AG04449 (cell line): Measurements from ENCODE around the gene MPP7.
"Not testable (repeated sequence)": the region's sequence is repeated elsewhere in the genome, so short reads cannot be mapped to it uniquely, and the experiment has no call there.

Experiments
- CTCF ChIA-PET: fragments of 350-600 bp; formaldehyde crosslinking; extraction: SDS; loops from one replicate; lab custom pipeline; 2021; ENCODE audit warnings: antibody characterized with exemption; lab: Yijun Ruan, JAX
- POLR2A ChIA-PET: fragments of 400-600, 350-600 bp; formaldehyde crosslinking; extraction: SDS; loops from one replicate; lab custom pipeline; 2020; ENCODE audit warnings: antibody characterized with exemption, inconsistent platforms; lab: Yijun Ruan, JAX
- DNase-seq: peaks from one replicate; pipeline ENCODE4 v3.0.0-alpha.2; 2010; ENCODE audit warnings: low read depth, low spot score
- H3K4me3 ChIP-seq: 2 replicates; pipeline ENCODE4 v1.5.1; 2011; ENCODE audit warnings: low read depth, mild to moderate bottlenecking, control low read depth, low read length
- CTCF ChIP-seq: IDR thresholded peaks from one replicate; pipeline ENCODE4 v1.5.1; 2011; ENCODE audit warnings: mild to moderate bottlenecking, moderate library complexity, low read length, control low read depth, inconsistent platforms; ENCODE audit not compliant: insufficient read depth; ENCODE audit errors: missing control alignments

Gene MPP7

GRCh38 chr10:28302638-28303488 lies at the start of gene MPP7:
MPP7 (minus strand) TSS chr10:28303064; CDS start chr10:28238604, 64,460 bp downstream.
- peak; percentile 95 for DNase-seq
- no peak for TF ChIP-seq CTCF
- peak within 1 kb of the TSS; percentile 71 for H3K4me3 ChIP-seq
- POLR2A ChIA-PET = interaction anchor here (1.0 kb wide), 1 partner anchor 29 kb away, joined by 3 read pairs; no protein-coding TSS in a partner anchor
- CTCF ChIA-PET = interaction anchor here (0.8 to 4.5 kb wide), 17 partner anchors 9 to 90 kb away, joined by 3 to 56 read pairs (median 4); no protein-coding TSS in a partner anchor

GRCh38 chr10:28349892-28350291 lies 47.0 kb upstream of the MPP7 start:
- CTCF ChIA-PET = interaction anchor here (1.5 kb wide), 1 partner anchor 44 kb away, joined by 7 read pairs; no protein-coding TSS in a partner anchor

GRCh38 chr10:28343987-28344895 lies 41.4 kb upstream of the MPP7 start:
- no peak for DNase-seq
- TF ChIP-seq CTCF = no peak
- ChIA-PET POLR2A (no interaction called here), CTCF (interaction anchor here (1.6 kb wide), 1 partner anchor 50 kb away, joined by 4 read pairs; no protein-coding TSS in a partner anchor)
- no peak overlapping the region for H3K4me3 ChIP-seq

More at GRCh38 chr10:28349892-28350291, 47.0 kb upstream of the MPP7 start:
- DNase-seq = no peak
- no peak for TF ChIP-seq CTCF
- H3K4me3 ChIP-seq = no peak overlapping the region
- POLR2A ChIA-PET = no interaction called here

GRCh38 chr10:28343252-28343651 lies 40.4 kb upstream of the MPP7 start:
- no peak for TF ChIP-seq CTCF
- CTCF ChIA-PET = no interaction called here
- POLR2A ChIA-PET = no interaction called here
- no peak overlapping the region for H3K4me3 ChIP-seq
- no peak for DNase-seq

GRCh38 chr10:28341679-28342078 lies 38.8 kb upstream of the MPP7 start:
- POLR2A ChIA-PET, H3K4me3 ChIP-seq, DNase-seq: not testable (repeated sequence)
- CTCF ChIA-PET = interaction anchor here (1.0 to 1.6 kb wide), 2 partner anchors 10 to 13 kb away, joined by 3 to 4 read pairs; no protein-coding TSS in a partner anchor

- TF ChIP-seq CTCF = no peak
- no peak for DNase-seq
- POLR2A ChIA-PET = no interaction called here
- CTCF ChIA-PET = interaction anchor here (2.1 kb wide), 1 partner anchor 82 kb away, joined by 6 read pairs; no protein-coding TSS in a partner anchor
- H3K4me3 ChIP-seq = no peak overlapping the region
Measured at GRCh38 chr10:28332726-28333125, 29.9 kb upstream of the MPP7 start.
